Measurements from ENCODE around the gene DKC1. TPM values are rescaled to one million over a fixed set of nuclear protein-coding genes. Genes with fewer than 3 reads are reported as not detected.

DKC1 gene
- total RNA-seq, 1 donor from 2014 or later, result 91.1 TPM

DNA sequence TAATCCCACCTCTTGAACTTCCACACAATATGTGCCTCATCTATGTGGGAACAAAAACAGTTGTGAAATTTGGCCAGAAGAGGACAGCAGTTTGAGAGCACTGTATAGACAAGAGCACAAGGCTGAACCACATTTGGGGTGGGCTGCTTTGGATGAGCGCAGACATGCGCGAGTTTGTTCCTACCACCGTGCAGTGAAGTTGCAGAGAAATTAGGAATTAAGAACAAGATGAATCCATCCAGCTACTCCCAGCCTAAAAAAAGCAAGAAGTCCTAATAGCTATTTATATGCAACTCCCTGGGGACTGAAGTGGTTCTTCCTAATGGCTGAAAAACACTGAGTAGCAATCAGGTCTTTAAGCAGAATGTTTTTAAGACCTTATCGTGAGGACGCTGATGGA is 12.8 kb upstream of the DKC1 start:
- DNase-seq (ENCODE audit: low read depth), result no peak
- TF ChIP-seq, protein P1, sequence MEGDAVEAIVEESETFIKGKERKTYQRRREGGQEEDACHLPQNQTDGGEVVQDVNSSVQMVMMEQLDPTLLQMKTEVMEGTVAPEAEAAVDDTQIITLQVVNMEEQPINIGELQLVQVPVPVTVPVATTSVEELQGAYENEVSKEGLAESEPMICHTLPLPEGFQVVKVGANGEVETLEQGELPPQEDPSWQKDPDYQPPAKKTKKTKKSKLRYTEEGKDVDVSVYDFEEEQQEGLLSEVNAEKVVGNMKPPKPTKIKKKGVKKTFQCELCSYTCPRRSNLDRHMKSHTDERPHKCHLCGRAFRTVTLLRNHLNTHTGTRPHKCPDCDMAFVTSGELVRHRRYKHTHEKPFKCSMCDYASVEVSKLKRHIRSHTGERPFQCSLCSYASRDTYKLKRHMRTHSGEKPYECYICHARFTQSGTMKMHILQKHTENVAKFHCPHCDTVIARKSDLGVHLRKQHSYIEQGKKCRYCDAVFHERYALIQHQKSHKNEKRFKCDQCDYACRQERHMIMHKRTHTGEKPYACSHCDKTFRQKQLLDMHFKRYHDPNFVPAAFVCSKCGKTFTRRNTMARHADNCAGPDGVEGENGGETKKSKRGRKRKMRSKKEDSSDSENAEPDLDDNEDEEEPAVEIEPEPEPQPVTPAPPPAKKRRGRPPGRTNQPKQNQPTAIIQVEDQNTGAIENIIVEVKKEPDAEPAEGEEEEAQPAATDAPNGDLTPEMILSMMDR (IDR thresholded peaks at IDR 0.05; ENCODE audit: insufficient read depth, low read length, severe bottlenecking), result no peak
- FAIRE-seq, result no peak
- Histone ChIP-seq H3K27me3 (ENCODE audit: control insufficient read depth, insufficient read depth, low read length) (peaks cover 6% of the 10 kb centered on the region), H3K36me3 (ENCODE audit: control insufficient read depth, insufficient read depth, low read length) (no peaks in the 10 kb centered on the region), H3K4me3 (ENCODE audit: low read depth, low read length) (no peak overlapping the region)

DNA sequence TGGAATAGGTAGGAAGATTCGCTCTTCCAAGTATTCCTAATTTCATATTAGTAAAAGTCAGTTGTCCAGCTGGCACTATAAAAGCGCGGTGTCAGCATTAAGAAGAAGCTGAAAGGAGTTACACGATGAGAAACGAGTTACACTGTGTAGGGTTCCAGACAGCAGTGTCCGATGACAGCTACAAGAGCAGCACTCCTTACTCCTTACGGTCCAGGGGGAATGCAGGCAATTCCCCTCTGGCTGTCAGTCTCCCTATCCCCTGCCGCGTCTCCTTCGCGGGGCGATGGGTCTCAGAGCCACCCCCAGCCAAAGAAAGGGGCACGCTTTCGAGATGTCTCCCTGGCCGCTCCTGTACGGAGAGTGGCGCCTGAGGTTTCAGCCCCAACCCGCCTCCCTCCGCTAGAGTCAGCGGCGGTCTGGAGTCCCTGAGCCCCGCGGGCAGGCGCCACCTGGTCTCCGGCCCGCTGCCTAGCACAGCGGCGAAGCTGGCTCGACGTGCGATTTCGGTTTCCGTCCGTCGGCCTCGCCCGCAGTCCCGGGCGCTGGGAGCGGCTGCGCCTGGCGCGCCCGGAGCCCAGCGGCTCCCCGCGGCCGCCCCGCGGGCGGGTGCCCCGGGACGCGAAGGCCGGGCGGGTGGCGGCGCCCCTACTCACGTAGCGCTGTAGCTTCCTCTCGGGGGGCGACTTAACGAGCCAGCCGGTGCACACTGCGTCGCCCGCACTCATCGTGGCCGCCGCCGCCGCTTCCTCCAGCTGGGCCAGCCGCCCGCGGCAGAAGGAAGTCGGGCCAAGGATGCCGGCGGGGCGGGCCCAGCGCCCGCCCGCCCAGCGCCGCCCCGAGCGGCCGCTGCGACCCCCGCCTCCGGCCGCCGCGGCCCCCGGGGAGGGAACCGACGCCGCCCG is 12.1 kb upstream of the DKC1 start, which contains the start of gene GAB3:
Gene GAB3 (minus strand): TSS at position 777 of the 902 bp plus-strand sequence. CDS start 52 bp downstream, at position 725.
- Histone ChIP-seq H3K36me3 (ENCODE audit: control insufficient read depth, insufficient read depth, low read length) (no peaks in the 10 kb centered on the region), H3K4me3 (ENCODE audit: low read depth, low read length) (peak within 1 kb of the TSS; percentile 32), H3K27me3 (ENCODE audit: control insufficient read depth, insufficient read depth, low read length) (peaks cover 6% of the 10 kb centered on the region)
- no peak for DNase-seq (ENCODE audit: low read depth)
- TF ChIP-seq, protein P1 (IDR thresholded peaks at IDR 0.05; ENCODE audit: insufficient read depth, low read length, severe bottlenecking), result peak; percentile 1
- no peak for FAIRE-seq

DNA sequence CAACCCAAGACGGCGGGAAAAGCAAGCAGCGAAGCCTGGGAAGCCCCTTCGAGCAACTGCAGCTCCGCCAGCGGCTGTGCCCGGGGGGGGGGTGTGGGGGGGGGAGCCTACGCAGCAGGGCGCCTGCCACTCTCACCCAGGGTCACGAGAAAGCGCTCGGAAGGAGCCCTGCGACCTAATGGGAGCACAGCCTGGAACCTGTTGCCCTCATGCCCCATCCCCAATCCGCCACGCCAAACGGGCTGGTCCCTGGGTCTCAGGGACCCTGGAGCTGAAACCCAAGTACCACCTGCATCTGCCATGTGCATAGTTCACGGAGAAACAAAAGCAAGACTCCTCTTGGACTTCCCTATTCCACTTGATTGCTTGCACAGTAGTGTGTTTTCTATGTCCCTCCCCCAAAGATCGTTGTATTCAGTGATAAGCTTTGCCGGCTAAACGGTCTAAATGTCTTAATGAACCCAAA is 11.4 kb upstream of the DKC1 start:
- H3K27me3 ChIP-seq (ENCODE audit: control insufficient read depth, insufficient read depth, low read length), result peaks cover 6% of the 10 kb centered on the region
- DNase-seq (ENCODE audit: low read depth) (no peak), FAIRE-seq (no peak)
- TF ChIP-seq, protein P1 (IDR thresholded peaks at IDR 0.05; ENCODE audit: insufficient read depth, low read length, severe bottlenecking), result no peak
- H3K4me3 ChIP-seq (ENCODE audit: low read depth, low read length), result no peak overlapping the region
- H3K36me3 ChIP-seq (ENCODE audit: control insufficient read depth, insufficient read depth, low read length), result no peaks in the 10 kb centered on the region

DNA sequence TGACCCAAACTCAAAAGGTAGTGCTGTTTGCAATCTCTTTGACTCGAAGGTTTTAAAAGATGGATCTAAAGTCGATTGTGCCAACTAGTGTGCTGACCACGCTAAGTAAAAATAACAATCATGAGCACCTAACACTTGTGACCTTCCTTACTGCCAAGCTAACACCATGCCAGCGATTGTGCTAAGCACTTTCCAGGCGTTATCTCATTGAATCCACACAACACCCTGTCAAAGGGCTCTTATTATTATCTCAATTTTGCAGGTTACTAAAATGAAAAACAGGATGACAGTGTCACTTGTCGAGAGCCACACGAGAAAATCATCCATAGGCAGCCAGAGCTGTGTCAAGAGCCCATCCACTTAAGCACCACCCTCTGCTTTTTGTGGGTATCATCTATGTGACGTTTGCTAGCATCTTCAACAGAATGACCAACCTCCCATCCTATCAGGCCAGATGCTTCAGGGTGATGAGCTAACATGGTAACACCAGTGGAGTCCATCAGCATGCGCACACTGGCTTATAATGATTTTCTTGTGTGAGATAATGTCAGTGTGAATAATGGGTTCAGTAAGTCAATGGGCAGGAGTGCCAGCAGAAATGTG is 10.9 kb upstream of the DKC1 start:
- no peak overlapping the region for H3K4me3 ChIP-seq (ENCODE audit: low read depth, low read length)

DNA sequence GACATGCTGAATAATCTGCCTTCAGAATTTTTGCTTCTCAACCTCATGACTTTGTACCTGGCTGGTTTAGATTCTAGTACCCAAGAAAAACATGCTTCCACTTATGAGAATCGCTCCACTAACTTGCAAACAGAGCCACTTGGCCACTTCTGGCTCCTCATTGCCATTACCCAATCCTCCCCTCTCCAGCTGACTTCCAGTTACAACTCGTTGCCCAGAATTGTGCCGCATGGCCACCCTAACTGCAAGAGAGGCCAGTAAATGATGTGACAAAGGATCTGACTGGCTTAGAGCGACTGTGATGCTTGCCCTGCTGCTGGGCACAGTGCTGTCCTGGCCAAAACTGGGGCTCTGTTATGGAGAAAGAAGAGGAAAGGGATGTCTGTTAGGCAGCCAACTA is 4.0 kb upstream of the DKC1 start:
- no peaks in the 10 kb centered on the region for H3K36me3 ChIP-seq (ENCODE audit: control insufficient read depth, insufficient read depth, low read length)
- TF ChIP-seq, protein P1 (IDR thresholded peaks at IDR 0.05; ENCODE audit: insufficient read depth, low read length, severe bottlenecking), result no peak
- H3K27me3 ChIP-seq (ENCODE audit: control insufficient read depth, insufficient read depth, low read length), result no peaks in the 10 kb centered on the region
- FAIRE-seq, result no peak
- no peak overlapping the region for H3K4me3 ChIP-seq (ENCODE audit: low read depth, low read length)
- no peak for DNase-seq (ENCODE audit: low read depth)

More for the DNA sequence above, 10.9 kb upstream of the DKC1 start:
- peak; percentile 18 for FAIRE-seq
- H3K36me3 ChIP-seq (ENCODE audit: control insufficient read depth, insufficient read depth, low read length), result no peaks in the 10 kb centered on the region
- H3K27me3 ChIP-seq (ENCODE audit: control insufficient read depth, insufficient read depth, low read length), result peaks cover 6% of the 10 kb centered on the region
- TF ChIP-seq, protein P1 (IDR thresholded peaks at IDR 0.05; ENCODE audit: insufficient read depth, low read length, severe bottlenecking), result no peak
- DNase-seq (ENCODE audit: low read depth), result no peak
